Transverse colon (tissue), 3 donors: ENCODE measurements around the gene DOLK.

ENCODE experiments used
- POLR2A ChIP-seq: fragments of 450-650 bp; IDR thresholded peaks from one replicate; pipeline ENCODE4 v1.6.1; 2016; ENCODE audit warnings: antibody characterized with exemption, mild to moderate bottlenecking, moderate library complexity
- POLR2AphosphoS5 ChIP-seq, 3 donors: sonication (generic); formaldehyde crosslinking; IDR thresholded peaks; one replicate each; pipeline ENCODE4 v1.6.1; 2016; ENCODE audit warnings: antibody characterized with exemption in 3 of 3

DNA sequence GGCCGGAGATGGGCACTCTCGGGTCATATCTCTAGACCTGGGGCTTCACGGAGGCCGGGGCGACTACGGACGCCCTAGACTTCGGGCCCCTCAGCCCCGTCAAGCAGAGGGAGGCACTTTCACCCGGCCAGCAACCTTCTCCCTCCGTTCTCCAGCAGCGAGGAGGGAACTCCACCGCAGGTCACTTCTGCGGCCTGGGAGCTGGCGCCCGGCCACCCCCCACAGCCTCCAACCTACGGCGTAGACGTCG lies 201 bp downstream of the DOLK start:
- TF ChIP-seq POLR2A (no peak), POLR2AphosphoS5 (IDR thresholded peaks at IDR 0.05) (no peak)
